Left forelimb (tissue), 1 donor: Measurements from ENCODE around the gene BPIFA1.

ENCODE experiments used
- DNase-seq: peaks from one replicate; pipeline ENCODE4 v3.0.0-alpha.2; 2018; ENCODE audit warnings: low spot score

The BPIFA1 gene

GRCh38 chr20:33239979-33240736 is 4.4 kb downstream of the BPIFA1 start:
- DNase-seq = no peak

GRCh38 chr20:33240923-33241322 is 5.1 kb downstream of the BPIFA1 start:
- no peak for DNase-seq

DNA sequence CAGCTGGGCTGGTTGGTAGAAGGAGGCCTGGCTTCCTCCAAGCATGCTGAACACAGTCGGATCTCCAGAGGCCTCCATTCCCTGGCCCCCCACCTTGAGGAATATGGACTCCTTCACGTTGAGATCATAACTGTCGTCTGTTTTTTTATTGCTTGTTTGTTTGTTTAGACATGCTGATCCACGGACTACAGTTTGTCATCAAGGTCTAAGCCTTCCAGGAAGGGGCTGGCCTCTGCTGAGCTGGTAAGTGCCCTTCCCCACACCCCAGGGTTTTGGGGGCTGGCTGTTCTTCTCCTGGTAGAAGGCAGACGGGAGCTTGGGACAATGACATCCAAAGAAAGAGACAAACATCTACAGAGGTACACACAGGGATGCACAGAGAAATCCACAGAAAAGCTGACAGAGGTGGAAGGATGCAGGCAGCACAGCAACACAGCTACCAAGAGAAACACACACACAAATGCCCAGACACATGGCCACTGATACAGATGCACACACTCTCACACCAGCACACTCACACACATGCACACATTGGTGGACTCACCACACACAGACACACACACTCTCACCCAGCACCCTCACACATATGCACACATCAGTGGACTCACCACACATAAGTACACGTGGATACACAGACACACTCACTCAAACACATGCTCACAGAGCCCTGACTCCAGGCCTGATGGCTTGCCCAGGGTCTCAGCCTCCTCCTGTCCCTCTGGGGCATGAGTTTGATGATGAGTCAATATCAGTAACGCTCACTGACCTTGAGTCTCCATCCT is 6.7 kb downstream of the BPIFA1 start:
- DNase-seq = no peak

- no peak for DNase-seq
These were observed 10.3 kb downstream of the BPIFA1 start for GRCh38 chr20:33246077-33246476.

- DNase-seq = no peak
These were observed 13.7 kb downstream of the BPIFA1 start for GRCh38 chr20:33249456-33249855.

GRCh38 chr20:33250666-33251065 is 14.9 kb downstream of the BPIFA1 start:
- DNase-seq = no peak

DNA sequence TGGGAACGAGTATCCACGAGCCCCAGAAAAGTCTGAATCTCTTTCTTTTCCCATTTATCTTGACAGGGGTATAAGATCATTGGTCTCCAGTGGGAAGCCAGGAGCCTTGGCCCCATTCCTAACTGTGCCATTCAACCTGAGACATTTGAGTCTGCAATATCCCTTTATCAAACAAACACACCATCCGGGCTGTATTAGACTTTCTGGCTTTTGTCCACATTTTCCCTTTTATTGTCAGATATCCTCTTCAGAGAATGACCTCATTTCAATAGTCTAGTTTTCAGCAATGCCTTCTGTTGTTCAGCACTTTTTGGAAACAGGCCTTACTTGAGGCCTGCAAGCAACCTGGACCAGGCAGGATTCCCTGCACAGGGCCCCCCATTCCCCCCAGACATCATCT is 15.7 kb downstream of the BPIFA1 start:
- no peak for DNase-seq

DNA sequence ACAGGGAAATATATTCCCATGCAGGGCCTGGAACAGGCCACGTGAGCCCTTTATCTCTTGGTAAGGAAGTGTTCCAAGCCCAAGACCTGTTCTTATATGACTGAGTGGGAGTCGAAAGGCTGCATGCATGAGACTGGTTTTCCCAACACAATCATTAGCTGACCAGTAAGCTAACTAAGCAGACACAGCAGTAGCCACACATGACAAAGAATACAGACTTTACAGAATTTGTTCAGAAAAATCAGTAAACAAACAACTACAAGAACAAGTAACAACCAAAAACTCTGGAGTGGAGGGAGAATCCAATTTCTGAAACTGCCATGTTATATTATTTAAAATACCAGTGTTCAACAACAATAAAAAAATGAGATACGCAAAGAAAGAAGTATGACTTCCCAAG is 16.7 kb downstream of the BPIFA1 start:
- no peak for DNase-seq

GRCh38 chr20:33255005-33255404 is 19.2 kb downstream of the BPIFA1 start:
- no peak for DNase-seq

- DNase-seq = no peak
These were observed 21.4 kb downstream of the BPIFA1 start for GRCh38 chr20:33257237-33257636.

DNA sequence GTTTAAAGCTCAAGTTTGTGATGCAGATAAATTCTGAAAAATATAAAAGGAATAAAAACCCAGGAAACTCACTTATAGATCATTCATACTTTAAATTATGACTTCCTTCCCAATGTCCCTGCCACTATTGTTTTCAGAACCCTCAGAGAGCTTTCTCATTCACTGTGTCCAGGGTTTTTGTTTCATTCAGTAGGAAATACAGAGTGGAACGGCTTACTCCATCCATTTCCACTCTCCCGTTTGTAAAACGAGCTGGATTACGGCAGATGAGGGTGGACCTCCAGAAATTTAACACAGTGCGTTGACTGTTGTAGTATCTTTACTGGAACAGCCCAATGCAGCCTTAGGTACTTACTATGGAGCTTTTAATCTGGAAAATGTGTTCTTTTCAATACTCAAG is 23.6 kb downstream of the BPIFA1 start:
- DNase-seq = no peak

GRCh38 chr20:33261465-33261864 is 25.7 kb downstream of the BPIFA1 start:
- DNase-seq = no peak

GRCh38 chr20:33262658-33263065 is 26.9 kb downstream of the BPIFA1 start:
- DNase-seq = no peak

- no peak for DNase-seq
These were observed 28.0 kb downstream of the BPIFA1 start for GRCh38 chr20:33263784-33264183.

DNA sequence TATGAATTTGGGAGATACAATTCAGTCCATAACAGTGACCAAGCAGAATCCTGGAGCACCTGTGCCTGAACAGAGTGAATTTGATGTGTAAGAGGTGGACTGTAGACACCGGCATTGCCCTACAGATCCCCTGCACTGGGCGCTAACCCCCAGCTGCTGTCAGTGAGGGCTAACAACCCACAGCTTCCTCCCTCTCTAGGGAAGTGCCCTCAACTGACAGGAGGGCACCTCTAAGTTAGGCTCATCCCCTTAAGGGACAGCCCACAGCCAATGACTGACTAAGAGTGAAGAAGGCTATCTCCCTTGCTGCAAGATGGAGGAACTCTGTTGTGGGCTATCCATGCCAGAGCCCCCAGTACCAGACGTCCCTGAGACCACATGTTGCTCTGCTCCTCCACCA is 31.9 kb downstream of the BPIFA1 start:
- DNase-seq = no peak

DNA sequence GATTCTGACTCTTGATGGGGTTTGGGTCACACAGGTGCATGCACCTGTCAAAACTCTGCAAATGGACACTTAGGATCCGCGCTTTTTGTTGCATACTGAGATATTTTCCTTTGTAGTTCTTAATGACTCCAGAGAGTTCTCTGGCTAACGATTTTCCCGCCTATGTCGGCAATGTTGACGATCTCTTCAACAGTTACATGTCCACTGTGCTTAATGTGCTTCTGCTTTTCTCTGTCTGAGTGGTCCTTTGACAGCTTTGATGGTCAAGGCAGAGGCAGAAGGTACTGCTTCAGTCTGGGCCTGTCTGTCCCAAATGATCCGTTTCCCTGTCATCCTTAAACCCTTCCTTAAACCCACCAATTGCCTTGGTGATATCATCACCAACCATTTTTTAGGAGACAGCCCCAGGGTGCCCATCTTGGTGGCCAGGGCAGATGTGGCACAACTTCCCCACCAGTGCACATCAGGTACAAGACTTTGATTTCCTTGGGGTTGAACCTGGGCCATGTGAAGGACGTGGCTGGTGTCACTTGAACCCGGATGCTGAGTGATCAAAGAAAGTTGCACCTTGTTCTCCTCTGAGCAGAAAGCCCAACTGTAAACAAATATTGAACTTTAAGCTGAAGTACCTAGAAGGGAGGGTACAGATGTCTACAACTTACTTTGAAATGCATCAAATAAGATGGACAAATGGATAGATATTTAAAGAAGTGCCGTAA is 36.5 kb downstream of the BPIFA1 start:
- DNase-seq = no peak

GRCh38 chr20:33273117-33273851 is 37.5 kb downstream of the BPIFA1 start:
- no peak for DNase-seq

DNA sequence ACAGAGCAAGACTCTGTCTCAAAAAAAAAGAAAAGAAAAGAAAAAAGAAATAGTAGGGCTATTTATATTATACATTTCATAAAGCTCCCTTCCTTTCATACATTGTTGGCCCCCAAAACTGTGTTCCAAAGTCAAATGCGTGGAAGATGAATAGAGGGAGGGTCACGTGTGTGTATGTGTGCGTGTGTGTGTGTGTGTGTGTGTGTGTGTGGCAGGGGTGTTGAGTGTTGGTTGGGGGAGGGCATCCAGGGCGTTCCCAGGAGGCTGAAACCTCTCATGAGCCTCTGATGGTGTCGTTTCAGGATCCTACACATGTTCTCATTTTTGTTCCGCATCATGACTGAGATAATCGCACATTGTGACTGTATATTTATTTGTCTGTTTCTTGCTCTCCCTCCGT is 39.4 kb downstream of the BPIFA1 start:
- no peak for DNase-seq

DNA sequence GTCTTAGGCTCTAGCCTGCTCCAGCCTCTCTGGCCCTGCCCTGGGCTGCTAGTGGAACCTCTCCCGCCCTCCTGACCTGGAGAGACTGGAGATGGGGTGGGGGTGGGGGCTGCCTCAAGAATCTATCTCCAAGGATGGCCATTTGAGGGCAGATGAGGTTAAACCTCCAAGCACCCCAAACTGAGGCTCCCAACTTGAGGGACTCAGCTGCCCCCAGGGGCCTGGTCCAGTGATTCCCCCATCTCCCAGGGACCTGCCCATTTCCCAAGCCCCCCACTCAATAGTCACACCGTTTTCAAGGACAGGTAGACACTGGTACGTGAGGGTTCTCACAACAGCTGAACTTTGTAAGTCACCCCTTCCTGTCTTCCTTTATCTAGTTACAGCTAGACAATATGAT is 40.1 kb downstream of the BPIFA1 start:
- no peak for DNase-seq

DNA sequence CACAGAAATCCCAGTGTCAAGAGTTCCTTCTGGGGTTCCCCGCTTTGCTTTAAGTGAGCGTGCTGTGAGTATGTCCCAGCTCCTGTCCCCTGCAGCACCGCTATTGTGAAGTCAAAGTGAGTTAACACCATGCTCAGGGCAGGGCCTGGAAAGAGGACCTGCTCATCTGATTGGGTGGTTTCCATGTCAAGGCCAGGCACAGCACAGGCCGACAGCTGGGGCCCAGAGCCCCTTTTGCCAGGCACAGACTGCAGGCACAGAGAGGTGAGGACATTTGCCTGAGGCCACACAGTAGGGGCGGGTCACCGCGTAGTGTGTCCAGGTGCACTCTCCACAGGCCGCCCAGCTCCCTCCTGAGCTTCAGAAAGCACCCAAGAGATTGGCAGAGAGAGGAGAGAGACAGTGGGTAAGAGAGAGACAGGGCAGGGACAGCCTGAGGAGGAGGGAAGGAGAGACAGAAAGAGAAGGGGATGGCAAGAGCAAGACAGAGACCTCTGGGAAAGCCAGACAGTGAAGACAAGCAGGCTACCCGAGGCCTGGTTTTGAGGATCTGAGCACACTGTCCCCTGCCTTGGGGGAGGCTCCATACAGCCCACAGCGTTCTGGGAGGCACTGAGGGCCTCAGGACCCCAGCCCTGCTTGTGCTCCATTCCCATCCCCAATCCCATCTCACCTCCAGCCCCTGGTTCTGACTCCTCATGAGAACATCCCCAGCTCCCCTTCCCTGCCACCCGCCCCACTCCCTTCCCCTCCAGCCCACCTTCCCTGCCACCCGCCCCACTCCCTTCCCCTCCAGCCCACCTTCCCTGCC is 40.7 kb downstream of the BPIFA1 start:
- DNase-seq = no peak
